ENCODE data around the gene PAPPA.

DNA sequence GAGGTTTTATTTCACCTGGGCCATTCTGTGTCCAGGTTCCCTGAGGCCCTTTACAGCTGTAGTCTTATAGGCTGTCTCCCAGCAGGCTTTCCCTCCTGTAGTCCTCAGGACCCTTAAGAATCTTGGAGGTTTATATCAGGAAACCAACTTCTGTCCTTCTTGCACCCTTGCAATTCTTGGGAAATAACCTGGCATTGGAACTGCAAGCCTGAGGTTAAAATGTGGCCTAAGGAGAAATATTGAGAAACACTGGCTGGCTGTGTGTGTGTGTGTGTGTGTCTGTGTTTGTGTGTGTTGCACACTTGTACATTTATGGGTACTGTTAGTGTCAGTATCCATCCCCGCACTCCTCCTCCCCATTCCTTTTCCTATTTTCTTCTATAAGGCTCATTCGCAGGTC, 168.9 kb downstream of the PAPPA start:
- TF ChIP-seq, protein P1, sequence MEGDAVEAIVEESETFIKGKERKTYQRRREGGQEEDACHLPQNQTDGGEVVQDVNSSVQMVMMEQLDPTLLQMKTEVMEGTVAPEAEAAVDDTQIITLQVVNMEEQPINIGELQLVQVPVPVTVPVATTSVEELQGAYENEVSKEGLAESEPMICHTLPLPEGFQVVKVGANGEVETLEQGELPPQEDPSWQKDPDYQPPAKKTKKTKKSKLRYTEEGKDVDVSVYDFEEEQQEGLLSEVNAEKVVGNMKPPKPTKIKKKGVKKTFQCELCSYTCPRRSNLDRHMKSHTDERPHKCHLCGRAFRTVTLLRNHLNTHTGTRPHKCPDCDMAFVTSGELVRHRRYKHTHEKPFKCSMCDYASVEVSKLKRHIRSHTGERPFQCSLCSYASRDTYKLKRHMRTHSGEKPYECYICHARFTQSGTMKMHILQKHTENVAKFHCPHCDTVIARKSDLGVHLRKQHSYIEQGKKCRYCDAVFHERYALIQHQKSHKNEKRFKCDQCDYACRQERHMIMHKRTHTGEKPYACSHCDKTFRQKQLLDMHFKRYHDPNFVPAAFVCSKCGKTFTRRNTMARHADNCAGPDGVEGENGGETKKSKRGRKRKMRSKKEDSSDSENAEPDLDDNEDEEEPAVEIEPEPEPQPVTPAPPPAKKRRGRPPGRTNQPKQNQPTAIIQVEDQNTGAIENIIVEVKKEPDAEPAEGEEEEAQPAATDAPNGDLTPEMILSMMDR (IDR thresholded peaks at IDR 0.05): no peak
- TF ChIP-seq POLR2A (IDR thresholded peaks at IDR 0.05): no peak
